ENCODE results near the gene SLC11A2.
A peak's percentile ranks its signal among the peaks of the same experiment; 100 is the strongest.

SLC11A2 gene

DNA sequence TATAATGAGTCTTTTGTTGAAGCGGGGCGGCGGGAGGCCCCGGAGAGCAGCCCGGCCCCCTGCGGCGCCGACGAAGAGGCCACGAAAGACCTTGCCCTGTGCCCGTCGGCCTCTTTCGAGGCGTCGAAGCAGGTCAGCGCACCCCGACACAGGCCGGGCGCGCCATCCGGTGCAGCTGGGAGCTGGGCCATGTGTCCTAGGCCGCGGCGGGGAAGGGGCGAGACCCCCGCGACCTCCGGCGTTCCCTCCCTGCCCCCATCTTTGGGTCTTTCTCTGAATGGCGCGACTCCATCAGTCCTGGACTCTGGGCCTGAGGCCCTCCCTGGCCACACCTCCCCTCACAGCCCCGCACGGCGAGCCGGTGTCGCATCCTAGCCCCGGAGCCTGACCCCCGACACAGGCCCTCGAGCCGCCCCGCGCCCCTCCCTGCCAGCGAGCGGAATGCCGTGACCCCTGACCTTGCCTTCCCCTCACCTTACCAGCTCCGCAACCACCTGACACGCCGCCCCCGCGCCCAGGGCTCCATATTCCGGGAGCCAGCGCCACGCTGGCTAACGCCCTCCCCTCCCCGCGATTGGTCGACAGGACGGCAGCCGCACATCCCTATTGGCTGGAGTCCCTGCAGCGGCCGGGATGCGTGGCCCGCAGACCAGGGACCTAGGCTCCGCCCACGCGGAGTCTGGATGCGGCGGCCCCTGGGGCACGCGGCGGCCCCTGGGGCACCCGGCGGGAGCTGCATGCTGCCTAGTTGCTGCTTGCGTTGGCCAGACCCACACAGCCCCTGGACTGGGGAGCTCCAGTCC is at the start of gene SLC11A2:
TSS of gene SLC11A2 (minus strand) at position 549 of the 803 bp plus-strand sequence. CDS start 15,656 bp downstream, outside the sequence.
- DNase-seq: peak; percentile 98

GRCh38 chr12:51075390-51075789 is 49.2 kb upstream of the SLC11A2 start:
- DNase-seq: no peak

DNA sequence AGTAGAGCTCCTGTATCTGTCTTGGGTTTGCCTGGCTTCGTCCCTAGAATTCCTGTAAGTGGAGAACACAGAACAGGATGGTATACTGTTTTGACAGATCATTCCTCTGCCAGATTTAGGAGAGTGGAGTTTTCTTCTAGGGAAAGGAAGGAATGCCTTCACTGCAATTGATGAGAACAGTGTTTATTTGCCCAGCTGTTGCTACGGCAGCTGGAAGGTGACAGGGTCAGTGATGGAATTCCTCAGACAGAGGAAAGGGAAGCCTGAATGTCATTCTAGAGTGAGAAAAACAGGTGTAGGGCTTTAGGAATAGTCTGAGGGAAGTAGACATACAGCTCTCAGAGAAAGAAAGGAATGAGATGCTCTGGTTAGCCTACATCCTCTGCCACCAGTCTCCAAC is 45.5 kb upstream of the SLC11A2 start:
- no peak for DNase-seq

- no peak for DNase-seq
Observed at GRCh38 chr12:51070004-51070403, 43.8 kb upstream of the SLC11A2 start.

DNA sequence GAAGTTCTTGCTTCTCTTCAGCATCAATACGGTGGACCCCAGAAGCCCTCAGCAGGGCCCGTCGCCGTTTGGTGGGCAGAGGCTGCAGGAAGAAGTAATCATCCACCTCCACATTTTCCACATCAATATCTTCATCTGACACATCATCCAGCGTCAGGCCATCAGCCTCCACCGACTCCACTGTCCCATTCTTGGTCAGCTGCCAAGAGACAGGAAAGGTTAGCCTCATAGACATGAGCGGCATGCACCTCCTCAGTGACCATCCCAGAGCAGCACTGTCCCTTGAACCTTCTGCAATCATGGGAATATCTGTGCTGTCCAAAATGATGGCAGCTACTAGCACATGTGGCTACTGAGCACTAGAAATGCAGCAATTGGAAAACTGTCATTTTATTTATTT is 41.6 kb upstream of the SLC11A2 start:
- DNase-seq: no peak

GRCh38 chr12:51067229-51067628 is 41.0 kb upstream of the SLC11A2 start:
- no peak for DNase-seq

DNA sequence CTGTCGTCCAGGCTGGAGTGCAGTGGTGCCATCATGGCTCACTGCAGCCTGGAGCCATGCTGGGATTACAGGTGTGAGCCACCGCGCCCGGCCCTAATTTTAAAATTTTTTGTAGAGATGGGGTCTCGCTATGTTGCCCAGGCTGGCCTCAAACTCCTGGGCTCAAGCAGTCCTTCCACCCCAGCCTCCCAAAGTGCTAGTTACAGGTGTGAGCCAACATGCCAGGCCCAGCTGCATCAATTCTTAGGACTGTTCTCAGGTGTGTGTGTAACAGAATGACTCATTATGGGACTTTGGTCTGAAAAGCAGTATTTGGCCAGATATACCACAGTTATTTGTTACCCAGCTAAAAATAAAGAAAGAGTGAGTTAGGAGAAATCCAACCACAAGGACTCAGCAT is 39.3 kb upstream of the SLC11A2 start:
- no peak for DNase-seq

GRCh38 chr12:51062631-51063397 is 36.6 kb upstream of the SLC11A2 start:
- no peak for DNase-seq

DNA sequence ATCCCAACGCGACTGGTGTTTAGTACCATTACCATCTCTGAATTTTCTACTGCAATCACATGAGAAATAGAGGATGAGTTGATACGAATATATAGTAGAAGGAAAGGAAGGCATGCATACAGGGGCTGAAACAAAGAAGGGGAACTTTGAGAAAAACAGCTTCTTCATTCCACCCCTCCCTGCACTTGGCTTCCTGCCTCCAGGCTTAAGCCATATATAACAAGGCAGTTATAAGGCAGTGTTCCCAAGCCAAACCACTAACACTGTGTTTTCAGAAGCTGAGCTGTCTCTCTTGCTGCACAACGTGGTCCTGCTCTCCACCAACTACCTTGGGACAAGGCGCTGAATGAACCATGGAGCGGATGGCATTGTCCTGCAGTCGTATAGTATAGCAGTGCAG is 32.9 kb upstream of the SLC11A2 start:
- DNase-seq: no peak

GRCh38 chr12:51056242-51056641 is 30.1 kb upstream of the SLC11A2 start:
- DNase-seq: peak; percentile 34

DNA sequence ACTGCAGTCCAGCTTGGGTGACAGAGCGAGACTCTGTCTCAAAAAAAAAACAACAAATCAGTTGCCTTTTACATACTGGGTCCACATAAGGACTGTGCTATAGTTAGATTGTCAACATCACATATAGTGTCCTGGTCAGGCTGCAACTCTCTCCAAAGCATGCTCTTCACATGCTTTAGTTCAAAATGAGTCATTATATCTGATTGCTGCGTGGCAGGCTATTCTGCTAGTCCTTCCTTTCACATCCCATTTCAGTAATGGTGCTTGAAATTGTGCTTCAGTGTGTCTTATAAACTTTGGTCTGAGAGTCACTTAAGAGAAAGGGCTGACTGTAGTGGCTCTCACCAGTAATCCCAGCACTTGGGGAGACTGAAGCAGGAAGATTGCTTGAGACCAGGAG is 28.9 kb upstream of the SLC11A2 start:
- DNase-seq: no peak

DNA sequence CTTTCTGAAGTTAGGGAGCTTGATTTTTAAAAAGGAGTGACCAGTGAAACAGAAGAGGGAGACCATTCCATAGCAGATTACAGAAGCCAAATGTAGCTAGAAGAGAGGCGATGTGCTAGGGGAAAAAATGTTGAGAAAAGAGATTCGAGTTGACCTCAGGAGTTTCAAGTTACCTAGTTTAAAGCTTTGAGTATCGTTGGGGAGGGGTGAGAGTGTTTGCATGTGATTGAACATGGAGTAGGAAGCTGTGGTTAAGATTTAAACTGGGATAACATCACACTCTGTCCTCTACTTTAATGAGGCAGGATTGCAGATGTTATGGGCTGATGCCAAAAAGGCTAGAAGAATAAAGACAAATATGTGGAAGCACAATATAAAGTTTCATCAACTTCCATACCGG is 25.6 kb upstream of the SLC11A2 start:
- DNase-seq: peak; percentile 50

DNA sequence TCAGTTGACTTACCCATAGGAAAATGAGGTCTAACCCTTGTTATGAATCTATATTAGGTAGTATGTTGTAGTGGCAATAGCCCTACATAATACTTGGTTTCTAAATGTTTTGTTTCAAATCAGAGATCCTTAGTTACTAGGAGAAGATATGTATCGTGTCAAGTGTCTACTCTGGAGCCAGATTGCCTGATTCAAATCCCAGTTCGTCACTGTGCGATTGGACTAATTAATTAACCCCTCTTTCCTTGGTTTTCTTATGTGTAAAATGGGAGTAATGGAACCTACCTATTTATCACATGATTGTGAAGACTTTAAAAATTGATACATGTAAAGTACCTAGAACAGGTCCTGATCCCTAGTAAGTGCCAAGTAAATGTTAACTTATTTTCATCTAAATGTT is 23.3 kb upstream of the SLC11A2 start:
- no peak for DNase-seq

GRCh38 chr12:51048661-51049251 is 22.6 kb upstream of the SLC11A2 start:
- DNase-seq: peak; percentile 42

DNA sequence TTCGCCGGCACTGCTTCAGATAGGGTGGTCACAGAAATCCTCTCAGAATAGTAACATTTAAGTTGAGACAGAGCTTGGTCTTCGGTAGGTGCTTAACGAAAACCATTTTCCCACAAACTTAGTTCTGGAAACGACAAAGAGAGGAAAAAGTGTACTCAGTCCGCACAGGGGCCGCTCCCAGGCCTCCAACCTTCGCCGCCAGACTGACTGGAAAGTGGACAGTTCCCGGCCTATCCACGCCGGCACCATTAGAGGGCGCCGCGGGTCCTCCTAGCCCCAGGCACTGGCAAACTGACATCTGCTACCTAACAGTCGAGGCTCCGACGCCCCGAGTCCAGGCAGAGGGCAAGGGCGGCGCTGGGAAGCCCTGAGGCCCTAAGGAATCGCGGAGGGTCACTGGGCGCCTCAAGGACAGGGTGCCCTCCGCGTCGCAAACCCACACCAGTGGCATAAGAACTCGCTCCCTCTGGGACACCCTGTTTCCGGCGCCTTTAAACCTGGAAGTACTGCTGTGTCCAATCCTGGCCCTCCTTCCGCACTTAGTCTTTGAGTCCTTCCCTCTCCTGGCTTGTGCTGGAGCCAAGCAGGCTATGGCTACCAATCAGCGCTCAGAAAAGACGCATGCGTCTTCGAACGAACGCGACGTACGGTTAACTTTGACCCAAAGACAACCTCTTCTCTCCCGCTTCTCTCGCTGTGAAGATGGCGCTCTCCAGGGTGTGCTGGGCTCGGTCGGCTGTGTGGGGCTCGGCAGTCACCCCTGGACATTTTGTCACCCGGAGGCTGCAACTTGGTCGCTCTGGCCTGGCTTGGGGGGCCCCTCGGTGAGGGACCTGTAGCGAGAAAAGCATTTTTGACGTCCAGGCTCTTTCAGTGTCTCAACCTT is 21.7 kb upstream of the SLC11A2 start, which contains the start of gene LETMD1:
TSS of gene LETMD1 (plus strand) at position 673 of the 886 bp plus-strand sequence. CDS start at position 703, 30 bp downstream.
- peak; percentile 99 for DNase-seq

DNA sequence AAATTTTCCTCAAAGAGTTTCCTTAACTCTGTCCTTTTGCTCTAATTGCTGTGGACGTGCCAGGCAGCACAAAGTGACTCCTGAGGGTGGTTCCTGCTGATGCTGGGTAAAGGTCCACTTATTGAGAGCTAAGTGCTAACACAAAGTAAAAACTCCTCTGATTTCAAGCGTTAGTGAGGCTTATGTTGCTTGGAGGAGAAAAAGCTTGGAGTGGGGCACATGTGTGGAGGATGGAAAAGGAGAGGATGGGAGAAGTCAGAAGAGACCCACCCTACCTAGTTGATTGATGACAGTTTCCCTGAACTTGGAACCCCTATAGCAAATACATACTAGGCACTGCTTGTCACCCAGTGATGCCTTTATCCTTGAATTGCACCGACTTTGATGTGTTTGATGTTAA is 10.1 kb upstream of the SLC11A2 start:
- DNase-seq: no peak

DNA sequence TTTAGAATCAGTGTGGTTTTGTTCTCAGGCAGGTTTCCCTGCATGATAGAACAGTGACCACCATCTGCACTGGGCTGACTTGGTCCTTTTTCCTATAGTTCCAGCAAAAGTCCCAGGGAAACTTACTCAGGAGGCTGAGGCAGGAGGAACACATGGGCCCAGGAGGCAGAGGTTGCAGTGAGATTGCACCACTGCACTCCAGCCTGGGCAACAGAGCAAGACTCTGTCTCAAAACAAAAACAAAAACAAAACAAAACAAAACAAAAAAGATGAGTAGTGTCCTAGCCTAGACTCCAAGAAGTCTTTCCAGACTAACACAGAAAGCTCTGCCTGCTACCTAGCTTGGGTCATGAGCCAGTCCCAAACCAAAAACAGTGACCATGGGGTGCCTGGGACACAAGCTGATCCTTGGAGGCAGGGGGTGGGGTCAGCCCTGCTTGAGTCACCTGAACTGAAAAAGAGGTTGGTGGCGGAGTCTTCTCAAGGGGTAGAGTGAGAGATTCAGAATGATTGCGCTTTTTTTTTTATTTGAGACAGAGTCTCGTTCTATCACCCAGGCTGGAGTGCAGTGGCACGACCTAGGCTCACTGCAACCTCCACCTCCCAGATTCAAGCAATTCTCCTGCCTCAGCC is 7.4 kb upstream of the SLC11A2 start:
- no peak for DNase-seq

DNA sequence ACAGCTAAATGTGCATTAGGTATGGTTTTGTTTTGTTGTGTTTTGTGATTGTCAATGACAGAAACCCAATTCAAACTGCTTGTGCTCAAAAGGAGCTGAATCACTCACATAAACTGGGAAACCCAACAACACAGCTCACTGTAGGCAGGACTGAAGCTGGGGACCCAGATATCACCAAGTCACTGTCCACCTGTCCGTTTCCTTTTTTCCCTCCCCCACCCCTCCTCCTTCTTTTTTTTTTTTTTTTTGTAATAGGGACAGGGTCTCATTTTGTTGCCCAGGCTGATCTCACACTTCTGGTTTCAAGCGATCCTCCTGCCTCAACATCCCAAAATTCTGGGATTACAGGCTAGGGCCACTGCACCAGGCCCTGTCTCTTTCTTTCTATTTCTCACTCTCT is 6.9 kb upstream of the SLC11A2 start:
- DNase-seq: no peak

GRCh38 chr12:51028813-51029150 is 2.6 kb upstream of the SLC11A2 start:
- no peak for DNase-seq

DNA sequence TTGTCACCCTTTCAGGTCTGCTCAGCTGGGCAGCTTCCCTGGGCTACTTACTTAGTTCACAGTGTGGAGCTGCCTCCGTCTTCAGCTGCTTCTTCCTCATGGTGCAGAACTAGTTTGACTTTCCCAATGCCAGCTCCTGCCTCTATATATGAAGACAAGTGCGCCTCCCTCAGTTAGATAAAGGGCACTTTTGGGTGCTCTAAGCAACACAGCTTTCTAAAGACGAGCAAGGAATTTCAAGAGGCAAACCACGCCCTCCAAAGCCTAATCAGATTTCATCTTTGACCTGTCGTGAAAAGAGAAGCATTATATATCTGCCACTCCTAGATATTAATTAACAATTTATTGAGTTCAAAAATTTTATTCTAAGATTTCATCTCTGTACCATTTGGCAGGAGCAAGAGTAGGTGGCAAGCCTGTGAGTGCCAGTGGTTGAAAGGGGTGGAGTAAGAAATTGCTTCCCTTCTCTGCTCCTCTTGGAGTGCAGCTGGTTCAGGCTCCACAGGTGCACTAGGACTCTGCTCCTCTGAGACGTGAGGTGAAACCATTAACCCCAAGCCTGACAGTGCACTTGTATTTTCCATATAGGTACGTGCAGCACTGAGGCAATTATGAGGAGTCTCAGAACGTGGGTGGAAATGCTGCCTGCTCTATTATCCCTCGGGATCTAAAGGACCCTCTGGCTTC is 2.1 kb upstream of the SLC11A2 start:
- peak; percentile 95 for DNase-seq

GRCh38 chr12:51027342-51027835 is 1.2 kb upstream of the SLC11A2 start:
- DNase-seq: no peak

Measured in hematopoietic multipotent progenitor cell treated with erythropoietin and hydrocortisone succinate and interleukin-3 and kit ligand, for 6 days (in vitro differentiated cells).